ENCODE data around the gene ACSS2.
A peak's percentile ranks its signal among the peaks of the same experiment; 100 is the strongest.

The ACSS2 gene

GRCh38 chr20:34949120-34949519 lies 72.7 kb downstream of the ACSS2 start:
- DNase-seq (ENCODE audit: low read depth) = no peak

DNA sequence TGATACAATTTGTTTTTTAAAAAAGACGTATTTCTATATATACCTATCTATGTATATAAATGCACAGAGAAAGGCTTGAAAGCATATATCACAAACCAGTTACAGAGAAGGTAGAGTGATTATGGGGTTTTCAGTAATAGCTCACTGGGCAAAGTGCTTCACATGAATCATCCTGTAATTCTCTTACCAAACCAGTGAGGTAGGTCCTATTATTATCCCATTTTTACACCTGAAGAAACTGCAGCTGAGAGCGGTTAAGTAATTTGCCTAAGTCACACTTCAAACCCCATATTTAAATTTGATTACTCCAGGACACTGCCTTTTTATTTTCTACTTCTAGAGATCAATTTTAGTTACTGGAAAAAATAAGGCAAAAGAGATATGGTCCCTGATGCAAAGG lies 74.8 kb downstream of the ACSS2 start:
- DNase-seq (ENCODE audit: low read depth) = no peak

- no peak for DNase-seq (ENCODE audit: low read depth)
Measured at GRCh38 chr20:34951652-34952051, 75.2 kb downstream of the ACSS2 start.

DNA sequence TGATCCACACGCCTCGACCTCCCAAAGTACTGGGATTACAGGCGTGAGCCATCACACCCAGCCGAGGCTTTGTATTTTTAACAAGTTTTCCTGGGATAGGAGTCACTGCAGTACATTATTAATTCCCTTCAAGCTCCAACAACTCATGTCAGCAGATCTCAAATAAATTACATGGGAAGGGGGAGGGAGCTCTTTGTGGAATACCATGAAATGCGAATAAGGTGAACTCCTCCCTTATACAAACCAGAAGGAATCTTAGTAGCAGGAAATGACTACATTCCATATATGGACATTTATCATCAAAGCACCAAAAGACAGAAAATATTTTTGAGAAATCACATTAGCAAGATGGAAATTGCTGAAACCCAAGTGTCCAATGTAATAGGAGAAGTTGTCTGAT lies 76.3 kb downstream of the ACSS2 start:
- no peak for DNase-seq (ENCODE audit: low read depth)

- DNase-seq (ENCODE audit: low read depth) = no peak
Measured at GRCh38 chr20:34953960-34954359, 77.5 kb downstream of the ACSS2 start.

GRCh38 chr20:34954904-34955230 lies 78.5 kb downstream of the ACSS2 start:
- no peak for DNase-seq (ENCODE audit: low read depth)

- peak; percentile 93 for DNase-seq (ENCODE audit: low read depth)
Measured at GRCh38 chr20:34955231-34956040, 79.0 kb downstream of the ACSS2 start, which contains the start of the genes GSS and MYH7B. GSS (minus strand) TSS chr20:34955806; CDS start chr20:34951852, 3,954 bp downstream. MYH7B (plus strand) TSS chr20:34955868; CDS start chr20:34978006, 22,138 bp downstream.

- no peak for DNase-seq (ENCODE audit: low read depth)
Measured at GRCh38 chr20:34956041-34956458, 79.6 kb downstream of the ACSS2 start.

- no peak for DNase-seq (ENCODE audit: low read depth)
Measured at GRCh38 chr20:34956751-34957472, 80.5 kb downstream of the ACSS2 start.

GRCh38 chr20:34964486-34964885 lies 88.1 kb downstream of the ACSS2 start:
- no peak for DNase-seq (ENCODE audit: low read depth)

DNA sequence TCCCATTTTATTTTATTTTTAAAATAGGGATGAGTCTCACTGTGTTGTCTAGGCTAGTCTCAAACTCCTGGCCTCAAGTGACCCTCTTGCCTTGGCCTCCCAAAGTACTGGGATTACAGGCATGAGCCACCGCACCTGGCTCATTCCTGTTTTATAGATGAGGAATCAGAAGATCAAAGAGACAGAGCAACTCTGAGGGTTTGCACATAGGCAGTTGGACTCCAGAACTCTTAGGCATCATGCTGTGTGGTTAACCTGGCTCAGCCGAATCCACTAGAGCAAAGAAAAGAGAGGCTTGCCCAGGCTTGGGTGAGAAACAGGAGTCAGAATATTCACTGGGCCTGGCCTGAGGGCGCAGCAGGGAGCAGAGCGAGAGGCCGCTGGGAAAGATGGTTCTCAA lies 88.6 kb downstream of the ACSS2 start:
- DNase-seq (ENCODE audit: low read depth) = no peak

DNA sequence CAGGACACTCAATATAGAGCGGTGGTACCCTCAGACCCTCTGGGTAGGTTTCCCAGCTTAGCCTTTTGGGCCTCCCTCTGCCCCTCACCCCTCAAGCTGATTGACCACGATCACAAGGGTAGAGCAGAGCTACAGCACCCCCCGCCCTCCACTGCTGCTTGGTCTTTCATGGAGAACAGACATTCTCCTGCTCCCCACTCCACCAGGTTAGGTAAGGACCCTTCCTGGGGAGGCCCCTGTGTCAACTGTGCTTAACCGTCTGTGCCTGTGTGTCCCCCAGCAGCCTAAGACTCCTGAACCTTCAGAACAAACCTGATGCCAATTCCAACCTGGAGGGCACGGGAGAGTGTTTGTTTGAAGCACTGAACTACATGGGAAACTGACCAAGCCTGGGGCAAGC lies 91.0 kb downstream of the ACSS2 start:
- DNase-seq (ENCODE audit: low read depth) = no peak

DNA sequence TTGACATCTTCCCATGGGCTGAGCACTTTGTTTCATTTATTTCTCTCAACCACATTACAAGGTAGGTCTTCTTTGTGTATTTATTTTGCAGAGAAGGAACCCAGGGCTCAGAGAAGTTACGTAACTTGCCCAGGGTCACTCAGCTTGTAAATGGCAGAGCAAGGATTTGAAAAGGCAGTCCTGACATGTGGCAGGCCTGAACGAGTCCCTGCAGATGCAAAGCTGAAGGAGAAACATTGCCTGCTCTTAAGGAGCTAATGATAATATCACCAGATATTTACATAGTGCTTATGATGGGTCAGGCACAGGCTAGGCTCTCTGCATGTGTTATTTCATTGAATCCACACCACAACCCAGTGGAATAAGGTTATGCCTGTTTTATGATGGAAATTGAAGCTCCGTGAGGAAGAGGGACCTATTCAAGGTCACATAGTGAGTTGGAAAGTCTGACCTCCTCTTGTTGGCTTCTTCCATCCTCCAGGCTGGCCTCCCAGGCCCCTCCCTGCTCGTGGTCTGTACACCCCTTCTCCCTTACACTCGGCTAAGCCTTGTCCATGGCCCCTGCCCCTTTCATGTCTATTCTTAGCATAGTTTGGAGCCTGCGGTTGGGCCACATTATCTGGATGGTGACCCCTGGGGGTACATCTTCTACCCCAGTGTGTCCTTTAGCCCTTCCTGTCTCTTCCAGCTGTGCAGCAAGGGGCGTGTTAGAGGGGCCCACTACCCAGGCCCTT lies 91.8 kb downstream of the ACSS2 start:
- no peak for DNase-seq (ENCODE audit: low read depth)

DNA sequence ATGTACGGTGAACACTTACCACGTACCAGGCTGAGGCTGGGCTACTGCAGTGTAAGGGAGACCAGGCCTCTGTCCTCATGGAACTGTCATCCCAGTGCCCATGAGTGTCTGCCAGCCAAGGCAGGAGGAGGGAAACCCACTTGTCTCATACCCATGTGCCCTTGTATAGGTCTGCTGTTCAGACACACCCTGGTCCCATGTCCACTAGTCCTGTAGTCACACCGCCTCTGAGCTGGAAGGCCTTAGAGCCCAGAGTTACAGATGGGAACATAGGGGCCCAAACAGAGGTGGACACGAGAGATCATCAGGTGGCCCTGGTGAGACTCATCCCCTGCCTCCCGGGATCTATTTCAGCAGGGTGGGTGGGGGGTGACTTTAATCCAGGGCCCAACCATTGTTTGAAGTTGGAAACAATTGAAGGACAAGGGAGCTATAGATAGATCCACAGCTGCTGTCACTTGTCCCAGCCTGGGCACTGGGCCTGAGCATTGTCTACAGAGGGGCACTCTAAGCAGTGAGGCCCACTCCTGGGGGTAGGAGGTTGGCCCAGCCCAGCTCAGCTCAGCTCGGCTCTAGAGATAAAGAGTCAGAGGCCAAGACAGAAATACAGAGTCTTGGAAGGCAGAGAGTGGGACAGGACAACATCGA lies 93.9 kb downstream of the ACSS2 start:
- no peak for DNase-seq (ENCODE audit: low read depth)

GRCh38 chr20:34970846-34971560 lies 94.6 kb downstream of the ACSS2 start:
- DNase-seq (ENCODE audit: low read depth) = no peak

- no peak for DNase-seq (ENCODE audit: low read depth)
Measured at GRCh38 chr20:34971561-34972235, 95.3 kb downstream of the ACSS2 start.

- no peak for DNase-seq (ENCODE audit: low read depth)
Measured at GRCh38 chr20:34974246-34974645, 97.8 kb downstream of the ACSS2 start.

- DNase-seq (ENCODE audit: low read depth) = no peak
Measured at GRCh38 chr20:34976286-34976685, 99.9 kb downstream of the ACSS2 start.
